Activated naive CD4-positive, alpha-beta T cell treated with anti-CD3 and anti-CD28 coated beads, Interleukin-2, amount 50 U/mL, for 72 hours (primary cell): ENCODE results near the gene THSD4. TPM values are rescaled to one million over a fixed set of nuclear protein-coding genes. Genes with fewer than 3 reads are reported as not detected.

ENCODE experiments used
- ATAC-seq, 2 donors: fragments of 150-1000 bp; cut with Tn5 transposase; 2 replicates each; pipeline ENCODE4 v1.10.0; 2021; ENCODE audit warnings: mild to moderate bottlenecking in 2 of 2, moderate library complexity in 2 of 2
- DNase-seq, 2 donors: peaks; one replicate each; pipeline ENCODE4 v3.0.0; 2021 to 2022; ENCODE audit warnings: low spot score in 2 of 2
- H3K27ac Mint-ChIP-seq, 2 donors: one replicate each; pipeline ENCODE4 v1.8.0; 2022; ENCODE audit warnings: mild to moderate bottlenecking in 2 of 2, mixed read lengths in 2 of 2
- H3K36me3 Mint-ChIP-seq, 2 donors: one replicate each; pipeline ENCODE4 v1.8.0; 2022; ENCODE audit warnings: mixed read lengths in 2 of 2
- H3K9me3 Mint-ChIP-seq, 2 donors: one replicate each; pipeline ENCODE4 v1.8.0; 2022; ENCODE audit warnings: mixed read lengths in 2 of 2
- total RNA-seq, 2 donors: library from RNA; stranded (reverse); gene quantifications; one replicate each; pipeline ENCODE4 v1.2.3, GENCODE V29; 2022

Gene THSD4
- total RNA-seq, 2 donors from 2014 or later: not detected

DNA sequence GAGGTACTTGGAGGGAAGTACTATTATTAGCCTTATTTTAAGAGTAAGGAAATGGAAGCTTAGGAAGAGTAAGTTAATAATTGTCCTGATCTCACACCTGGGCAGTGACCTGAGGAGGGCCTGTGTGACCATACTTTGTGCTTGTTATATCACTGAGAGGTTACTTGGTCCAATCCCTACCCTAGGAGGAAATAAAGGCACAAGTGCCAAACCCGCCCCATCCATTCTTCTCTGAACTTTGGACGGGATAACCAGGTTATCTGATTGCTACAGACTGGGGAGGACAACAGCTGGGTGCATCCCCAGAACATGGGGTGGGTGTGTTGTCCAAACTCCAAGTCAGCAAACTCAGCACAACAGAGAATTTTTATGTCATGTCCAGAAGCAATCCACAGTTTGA, 617.4 kb downstream of the THSD4 start:
- Mint-ChIP-seq H3K9me3 (no peaks in the 10 kb centered on the region), H3K36me3 (no peaks in the 10 kb centered on the region), H3K27ac (no peak overlapping the region)
- DNase-seq (no peak), ATAC-seq (no peak)

DNA sequence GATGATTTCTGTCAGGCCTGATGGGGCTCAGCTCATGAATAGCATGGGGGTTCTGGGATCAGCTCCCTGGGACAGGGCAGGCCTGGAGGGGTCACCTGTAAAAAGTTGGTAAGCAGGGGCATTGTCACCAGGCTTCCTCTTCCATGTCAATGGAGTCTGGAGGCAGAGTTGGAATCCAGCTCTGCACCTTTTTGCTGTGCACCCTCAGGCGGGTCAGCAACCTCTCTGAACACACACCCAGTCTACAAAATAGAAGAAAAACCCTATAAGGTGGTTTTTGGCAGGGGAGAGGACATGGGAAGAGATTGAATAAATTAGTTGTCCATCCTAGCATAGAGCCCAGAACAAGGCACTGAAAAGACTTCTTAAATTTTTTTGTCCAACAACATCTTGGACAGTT, 617.9 kb downstream of the THSD4 start:
- DNase-seq: no peak
- no peak for ATAC-seq
- Mint-ChIP-seq H3K9me3 (no peaks in the 10 kb centered on the region), H3K27ac (no peak overlapping the region), H3K36me3 (no peaks in the 10 kb centered on the region)

DNA sequence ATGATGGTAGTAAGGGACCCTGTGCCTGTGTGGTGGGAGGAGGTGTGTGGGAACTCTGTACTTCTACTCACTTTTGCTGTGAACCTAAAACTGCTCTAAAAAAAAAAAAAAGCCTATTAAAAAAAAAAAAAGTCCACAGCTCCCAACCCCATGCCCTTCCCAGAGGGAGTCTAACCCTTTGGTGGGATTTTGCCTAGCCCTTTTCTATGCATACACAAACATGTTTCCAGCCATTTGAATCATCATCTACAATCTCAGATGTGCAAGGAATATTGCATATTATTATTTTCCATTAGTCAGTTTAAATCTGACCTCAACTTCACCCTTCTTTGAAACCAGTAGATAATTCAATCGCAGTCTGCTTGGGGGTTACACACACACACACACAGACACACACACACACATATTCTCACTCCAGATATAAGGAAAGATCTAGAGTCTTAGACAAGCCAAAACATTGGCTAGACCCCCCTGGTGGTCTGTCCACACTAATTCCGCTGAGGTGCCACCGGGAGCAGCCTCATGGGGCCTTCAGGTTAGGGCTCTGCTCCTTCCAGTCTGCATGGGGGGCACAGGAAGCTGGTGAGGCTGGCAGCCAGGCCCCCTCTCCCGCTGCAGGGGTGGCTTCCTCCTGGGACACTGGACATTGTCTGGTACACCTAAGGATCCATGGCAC, 619.6 kb downstream of the THSD4 start:
- H3K27ac Mint-ChIP-seq: no peak overlapping the region
- no peaks in the 10 kb centered on the region for H3K9me3 Mint-ChIP-seq
- ATAC-seq: no peak
- no peak for DNase-seq
- no peaks in the 10 kb centered on the region for H3K36me3 Mint-ChIP-seq

DNA sequence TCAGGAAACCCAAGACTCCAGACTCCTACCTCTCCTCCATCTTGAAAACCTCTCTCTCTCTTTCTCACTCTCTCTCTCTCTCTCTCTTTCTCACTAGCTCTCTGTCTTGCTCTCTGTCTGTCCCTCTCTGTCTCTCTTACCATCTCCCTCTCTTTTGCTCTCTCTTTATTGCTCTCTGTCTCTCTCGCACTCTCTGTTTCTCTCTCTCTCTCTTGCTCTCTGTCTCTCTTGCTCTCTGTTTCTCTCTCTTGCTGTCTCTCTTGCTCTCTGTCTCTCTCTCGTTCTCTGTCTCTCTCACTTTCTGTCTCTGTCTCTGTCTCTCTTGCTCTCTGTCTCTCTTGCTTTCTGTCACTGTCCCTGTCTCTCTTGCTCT, 620.1 kb downstream of the THSD4 start:
- Mint-ChIP-seq H3K36me3 (no peaks in the 10 kb centered on the region), H3K9me3 (no peaks in the 10 kb centered on the region), H3K27ac (no peak overlapping the region)
- ATAC-seq: no peak
- DNase-seq: no peak

DNA sequence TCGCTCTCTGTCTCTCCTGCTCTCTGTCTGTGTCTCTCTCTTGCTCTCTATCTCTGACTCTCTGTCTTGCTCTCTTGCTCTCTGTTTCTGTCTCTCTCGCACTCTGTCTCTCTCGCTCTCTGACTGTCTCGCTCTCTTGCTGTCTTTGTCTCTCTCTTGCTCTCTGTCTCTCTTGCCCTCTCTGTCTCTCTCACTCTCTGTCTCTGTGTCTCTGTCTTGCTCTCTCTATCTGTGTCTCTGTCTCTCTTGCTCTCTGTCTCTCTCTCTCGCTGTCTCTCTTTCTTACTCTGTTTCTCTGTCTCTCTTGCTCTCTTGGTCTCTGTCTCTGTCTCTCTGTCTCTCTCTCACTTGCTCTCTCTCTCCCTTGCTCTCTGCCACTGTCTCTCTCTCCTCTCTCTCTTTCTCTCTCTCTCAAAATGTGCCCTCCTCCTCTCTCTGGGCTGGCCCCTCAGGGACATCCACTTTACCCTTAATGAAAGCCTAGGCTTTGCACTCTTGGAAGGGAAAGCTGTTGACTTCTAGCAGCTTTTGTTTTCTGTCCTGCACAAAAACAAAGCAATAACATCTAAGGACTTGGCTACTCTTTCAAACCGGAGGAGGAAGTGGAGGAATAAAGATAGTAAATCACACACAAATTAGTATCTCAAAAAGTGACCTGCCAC, 621.1 kb downstream of the THSD4 start:
- no peak for ATAC-seq
- no peak for DNase-seq
- Mint-ChIP-seq H3K9me3 (no peaks in the 10 kb centered on the region), H3K27ac (no peak overlapping the region), H3K36me3 (no peaks in the 10 kb centered on the region)

DNA sequence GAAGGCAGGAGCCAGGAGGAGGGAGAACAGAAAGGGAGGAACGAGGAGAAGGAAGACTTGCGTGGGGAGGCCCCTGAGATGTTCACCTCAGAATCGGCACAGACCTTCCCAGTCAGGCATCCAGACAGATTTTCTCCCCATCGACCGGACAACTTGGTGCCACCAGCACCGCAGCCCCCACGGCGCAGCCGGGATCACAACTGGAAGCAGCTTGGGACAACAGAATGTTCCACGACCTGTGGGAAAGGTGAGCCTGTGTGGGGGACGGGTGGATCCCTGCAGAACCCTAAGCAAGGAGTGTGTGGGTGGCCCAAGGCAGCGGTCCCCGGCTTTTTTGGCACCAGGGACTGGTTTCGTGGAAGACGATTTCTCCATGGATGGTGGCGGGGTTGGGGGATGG, 622.5 kb downstream of the THSD4 start:
- H3K27ac Mint-ChIP-seq: no peak overlapping the region
- DNase-seq (no peak), ATAC-seq (no peak)
- no peaks in the 10 kb centered on the region for H3K9me3 Mint-ChIP-seq
- H3K36me3 Mint-ChIP-seq: no peaks in the 10 kb centered on the region

DNA sequence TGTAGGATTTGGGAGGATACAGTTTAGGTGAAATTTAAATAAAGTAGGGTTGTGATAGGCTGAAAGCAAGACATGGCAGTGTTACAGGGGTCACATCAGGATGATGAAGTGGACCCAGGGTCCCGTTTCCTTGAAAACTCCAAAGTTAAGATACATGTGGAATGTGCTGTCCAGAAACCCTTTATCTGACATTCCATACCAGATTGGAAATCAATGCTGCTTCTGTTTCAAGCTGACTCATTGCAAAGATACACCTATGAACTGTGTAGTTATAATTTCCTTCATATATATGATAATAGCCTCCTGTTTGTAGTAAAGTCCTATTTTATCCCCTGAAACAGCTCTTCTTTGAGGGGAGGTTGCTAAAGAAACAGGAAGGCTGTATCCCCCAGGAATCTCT, 624.1 kb downstream of the THSD4 start:
- Mint-ChIP-seq H3K27ac (no peak overlapping the region), H3K9me3 (no peaks in the 10 kb centered on the region), H3K36me3 (no peaks in the 10 kb centered on the region)
- DNase-seq (no peak), ATAC-seq (no peak)

DNA sequence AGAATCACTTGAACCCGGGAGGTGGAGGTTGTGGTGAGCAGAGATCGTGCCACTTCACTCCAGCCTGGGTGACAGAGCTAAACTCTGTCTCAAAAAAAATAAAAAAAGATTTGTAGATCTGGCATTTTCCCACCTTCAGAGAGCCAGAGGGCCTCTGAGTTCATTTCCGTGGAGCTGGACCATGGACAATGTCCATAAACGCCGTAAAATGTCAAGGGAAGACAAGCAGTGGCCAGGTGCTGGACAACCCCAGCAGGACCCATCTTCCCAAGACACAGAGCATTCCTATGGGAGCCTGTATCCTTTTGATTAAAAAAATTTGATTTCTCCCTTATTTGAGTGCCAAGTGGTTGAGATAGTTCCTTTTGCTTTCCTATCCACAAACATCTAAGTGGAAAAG, 627.7 kb downstream of the THSD4 start:
- Mint-ChIP-seq H3K9me3 (no peaks in the 10 kb centered on the region), H3K36me3 (no peaks in the 10 kb centered on the region), H3K27ac (no peak overlapping the region)
- ATAC-seq (no peak), DNase-seq (no peak)

DNA sequence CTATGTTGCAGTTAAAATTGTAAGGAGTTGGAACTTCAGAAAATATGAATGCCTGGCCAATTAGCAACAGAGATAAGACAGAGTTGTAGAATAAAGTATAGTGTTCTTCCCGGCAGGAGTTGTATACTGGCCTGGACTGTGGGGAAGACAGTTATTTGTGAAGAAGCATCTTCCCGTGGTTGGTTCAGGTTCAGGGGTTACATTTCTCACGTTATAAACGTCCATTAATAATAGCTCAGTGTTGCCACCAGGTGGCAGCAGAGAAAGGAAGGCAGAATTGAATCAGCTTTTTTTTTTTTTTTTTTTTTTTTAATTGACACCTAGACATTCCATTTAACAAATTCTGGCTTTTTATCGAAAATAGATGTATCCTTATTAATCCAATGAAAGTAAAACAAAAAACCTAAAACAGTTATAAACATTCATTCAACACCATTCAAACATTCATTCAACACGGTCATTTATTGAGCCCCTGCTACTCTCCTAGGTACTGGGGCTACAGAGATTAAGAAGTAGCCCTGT, 628.7 kb downstream of the THSD4 start:
- peak in 1 of 2 donors; percentile 67 for DNase-seq
- Mint-ChIP-seq H3K36me3 (no peaks in the 10 kb centered on the region), H3K27ac (no peak overlapping the region), H3K9me3 (no peaks in the 10 kb centered on the region)
- ATAC-seq: no peak

DNA sequence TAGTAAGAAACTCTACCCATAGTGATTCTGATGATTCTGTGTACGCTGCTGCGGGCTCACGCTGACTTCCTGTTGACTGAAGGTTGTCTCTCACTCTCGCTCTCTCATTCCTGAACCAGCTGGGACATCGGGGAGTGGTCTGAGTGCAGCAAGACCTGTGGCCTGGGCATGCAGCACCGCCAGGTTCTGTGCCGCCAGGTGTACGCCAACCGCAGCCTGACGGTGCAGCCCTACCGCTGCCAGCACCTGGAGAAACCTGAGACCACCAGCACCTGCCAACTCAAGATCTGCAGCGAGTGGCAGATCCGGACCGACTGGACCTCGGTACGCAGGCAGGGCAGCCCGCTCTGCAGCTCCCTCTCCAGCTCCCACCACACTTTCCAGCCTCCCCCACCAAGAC, 631.4 kb downstream of the THSD4 start:
- Mint-ChIP-seq H3K36me3 (no peaks in the 10 kb centered on the region), H3K9me3 (no peaks in the 10 kb centered on the region), H3K27ac (no peak overlapping the region)
- ATAC-seq (no peak), DNase-seq (no peak)

DNA sequence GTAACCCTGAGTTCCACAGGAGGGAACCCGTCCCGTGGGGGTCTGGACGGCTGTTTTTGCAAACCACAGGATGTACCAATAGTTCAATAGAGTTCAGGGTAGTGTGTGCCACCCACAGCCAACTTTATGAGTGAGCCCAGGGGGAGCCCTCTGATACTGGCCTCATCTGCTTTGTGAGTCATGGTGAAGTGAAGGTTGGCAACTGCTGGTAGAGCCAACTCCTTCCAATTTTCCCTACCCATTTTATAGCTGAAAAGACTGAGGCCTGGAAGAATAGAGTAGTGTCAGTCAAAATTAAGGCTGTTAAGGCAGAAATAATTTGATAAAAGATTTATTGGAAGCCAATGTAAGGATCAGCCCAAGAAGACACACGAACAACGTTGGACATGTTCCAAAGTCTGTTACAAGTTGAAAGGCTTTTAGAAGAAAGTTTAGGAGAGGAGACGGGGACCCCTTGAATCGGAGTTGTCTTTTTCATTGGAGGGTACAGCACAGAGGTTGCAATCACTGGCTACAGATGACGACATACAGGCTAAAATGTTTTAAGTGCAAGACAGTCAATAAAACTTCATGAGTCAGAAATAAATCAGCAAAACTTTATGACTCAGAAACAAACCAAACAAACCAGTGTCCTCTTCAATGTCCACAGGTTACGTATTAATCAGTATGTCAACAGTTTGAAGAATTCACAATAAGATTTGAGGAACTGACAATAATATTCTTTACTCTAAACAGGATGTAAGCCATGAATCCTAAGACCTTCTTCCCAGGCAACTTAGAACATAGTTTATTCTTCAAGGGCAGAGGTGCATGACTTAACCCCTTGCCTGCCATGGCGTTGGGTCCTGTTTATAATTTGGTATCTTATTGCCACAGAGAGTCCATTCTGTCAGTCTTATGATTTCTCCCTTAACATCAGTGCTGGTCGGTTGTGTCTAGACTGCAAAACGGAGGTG, 632.1 kb downstream of the THSD4 start:
- DNase-seq: no peak
- no peak for ATAC-seq
- Mint-ChIP-seq H3K9me3 (no peaks in the 10 kb centered on the region), H3K36me3 (no peaks in the 10 kb centered on the region), H3K27ac (no peak overlapping the region)

DNA sequence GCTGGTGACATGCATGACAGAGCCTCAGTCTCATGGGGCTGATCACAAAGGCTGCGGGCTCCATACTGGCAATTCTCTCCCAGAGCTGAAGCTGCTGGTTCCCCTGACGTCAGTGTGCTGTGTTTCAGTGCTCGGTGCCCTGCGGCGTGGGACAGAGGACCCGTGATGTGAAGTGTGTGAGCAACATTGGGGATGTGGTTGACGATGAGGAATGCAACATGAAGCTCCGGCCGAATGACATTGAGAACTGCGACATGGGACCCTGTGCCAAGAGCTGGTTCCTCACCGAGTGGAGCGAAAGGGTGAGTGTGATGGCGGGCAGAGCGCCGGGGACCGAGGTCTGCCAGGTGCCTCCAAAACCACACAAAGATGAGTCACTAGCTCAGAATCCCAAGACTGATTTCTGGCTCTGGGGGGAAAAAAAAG, 633.0 kb downstream of the THSD4 start:
- DNase-seq (no peak), ATAC-seq (no peak)
- Mint-ChIP-seq H3K27ac (no peak overlapping the region), H3K9me3 (no peaks in the 10 kb centered on the region), H3K36me3 (no peaks in the 10 kb centered on the region)

DNA sequence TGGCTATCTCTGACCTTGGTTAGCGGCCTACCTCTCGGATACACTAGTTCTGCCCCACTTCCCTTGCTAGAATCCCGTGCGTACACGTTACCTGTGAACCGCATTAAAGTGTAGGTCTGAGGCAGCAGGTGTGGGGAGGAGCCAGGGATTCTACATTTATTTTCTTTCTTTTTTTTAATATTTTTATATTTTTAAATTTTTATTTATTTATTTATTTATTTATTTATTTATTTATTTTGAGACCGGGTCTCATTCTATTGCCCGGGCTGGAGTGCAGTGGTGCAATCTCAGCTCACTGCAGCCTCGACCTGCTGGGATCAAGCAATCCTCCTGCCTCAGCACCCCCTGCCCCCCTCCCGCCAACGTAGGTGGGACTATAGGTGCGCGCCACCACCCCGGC, 634.2 kb downstream of the THSD4 start:
- no peak for ATAC-seq
- no peak overlapping the region for H3K27ac Mint-ChIP-seq
- DNase-seq: no peak
- H3K9me3 Mint-ChIP-seq: no peaks in the 10 kb centered on the region
- no peaks in the 10 kb centered on the region for H3K36me3 Mint-ChIP-seq

DNA sequence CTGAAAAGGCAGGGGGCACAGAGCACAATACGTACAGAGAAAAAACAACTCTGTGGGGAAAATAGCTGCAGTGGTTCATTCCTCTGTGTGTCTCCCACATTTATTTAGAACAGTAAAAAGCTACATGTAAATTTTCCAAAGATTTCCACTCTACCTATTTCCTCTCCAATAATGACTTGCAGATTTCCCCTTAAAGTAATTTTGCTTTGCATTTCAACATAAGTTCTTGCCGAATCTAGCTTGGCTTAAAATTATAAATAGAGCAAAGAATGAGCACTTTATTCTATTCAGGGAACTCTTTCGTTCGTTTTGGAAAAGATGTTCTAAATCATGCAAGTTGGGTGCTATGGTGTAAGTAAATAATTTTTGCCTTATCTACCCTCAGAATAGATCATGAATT, 636.9 kb downstream of the THSD4 start:
- DNase-seq (no peak), ATAC-seq (no peak)
- Mint-ChIP-seq H3K36me3 (no peaks in the 10 kb centered on the region), H3K27ac (no peak overlapping the region), H3K9me3 (no peaks in the 10 kb centered on the region)

DNA sequence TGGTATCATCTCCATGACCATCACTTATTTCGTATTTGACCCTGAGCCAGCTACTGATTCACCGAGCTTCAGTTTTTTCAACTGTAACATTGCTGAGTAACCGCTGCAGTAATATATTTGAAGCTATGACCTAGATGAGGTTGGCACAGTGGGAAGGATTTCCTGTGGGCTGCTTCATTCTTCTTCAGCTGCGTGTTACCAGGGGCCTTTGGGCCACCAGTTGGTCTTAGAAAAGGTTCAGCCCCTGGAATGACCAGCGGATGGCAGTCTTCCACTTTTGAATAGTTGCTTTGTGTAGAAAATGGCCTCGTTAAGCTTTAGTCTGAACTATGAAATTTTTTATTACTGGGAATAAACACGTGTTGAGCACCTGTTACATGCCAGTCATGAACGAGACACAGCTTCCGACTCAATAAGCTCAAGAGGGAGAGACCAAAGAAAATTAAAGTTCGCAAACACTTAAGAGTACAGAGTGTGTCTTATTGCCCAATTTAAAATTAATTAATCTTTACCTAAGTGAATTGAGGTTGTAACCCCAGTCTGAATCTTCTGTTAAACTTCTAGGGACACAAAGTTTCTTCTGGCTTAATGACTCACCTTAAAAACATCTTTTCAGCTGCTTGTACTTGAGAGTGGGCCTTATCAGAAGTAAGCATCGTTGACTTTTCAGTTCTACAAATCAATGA, 637.5 kb downstream of the THSD4 start:
- no peaks in the 10 kb centered on the region for H3K9me3 Mint-ChIP-seq
- DNase-seq (no peak), ATAC-seq (no peak)
- no peaks in the 10 kb centered on the region for H3K36me3 Mint-ChIP-seq
- H3K27ac Mint-ChIP-seq: no peak overlapping the region

DNA sequence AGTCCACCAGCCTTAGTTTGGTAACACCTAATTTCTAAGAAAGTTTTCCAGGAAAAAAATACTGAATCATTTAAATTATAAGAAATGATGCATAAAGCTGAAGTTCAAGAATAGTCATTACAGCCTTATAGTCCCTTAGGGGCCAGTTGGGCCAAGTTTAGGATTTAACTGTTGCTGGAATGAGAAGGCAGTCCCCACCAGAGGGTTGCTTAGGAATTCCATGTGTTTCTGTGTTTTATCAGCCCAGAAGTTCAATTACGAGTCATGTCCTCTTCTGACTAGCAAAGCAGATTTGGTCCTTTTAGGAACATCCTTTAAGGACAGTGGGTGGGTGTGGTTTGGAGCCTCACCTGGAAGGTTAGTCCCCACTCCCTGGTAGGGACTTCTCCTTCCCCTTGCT, 638.1 kb downstream of the THSD4 start:
- no peaks in the 10 kb centered on the region for H3K9me3 Mint-ChIP-seq
- ATAC-seq: no peak
- DNase-seq: no peak
- no peaks in the 10 kb centered on the region for H3K36me3 Mint-ChIP-seq
- no peak overlapping the region for H3K27ac Mint-ChIP-seq

DNA sequence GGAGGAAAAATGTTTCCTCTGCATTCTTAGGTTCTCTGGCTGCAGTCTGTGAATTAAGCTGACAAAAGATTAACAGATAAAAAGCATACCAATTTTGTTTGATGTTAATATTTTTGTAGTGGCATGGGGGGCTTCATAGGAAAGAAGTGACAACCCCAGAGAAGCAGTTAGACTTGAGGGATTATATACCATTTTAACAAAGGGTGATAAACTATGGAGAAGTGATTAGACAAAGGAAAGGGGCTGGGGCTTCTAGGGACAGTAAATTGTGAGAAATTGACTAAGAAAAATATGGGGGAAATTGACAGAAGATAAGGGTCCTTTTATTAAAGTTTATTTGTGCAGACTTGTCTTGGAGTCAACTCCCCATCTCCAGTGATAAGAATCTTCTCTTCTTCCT, 639.4 kb downstream of the THSD4 start:
- no peak for DNase-seq
- H3K27ac Mint-ChIP-seq: no peak overlapping the region
- ATAC-seq: no peak
- H3K9me3 Mint-ChIP-seq: no peaks in the 10 kb centered on the region
- no peaks in the 10 kb centered on the region for H3K36me3 Mint-ChIP-seq
